Measurements from ENCODE around the gene PTPN11. TPM values are rescaled to one million over a fixed set of nuclear protein-coding genes. Genes with fewer than 3 reads are reported as not detected.
A peak's percentile ranks its signal among the peaks of the same experiment; 100 is the strongest.

PTPN11 gene
- total RNA-seq (10 to 100 TPM; 26.8 to 94.6 (median 68.1) TPM), polyA plus RNA-seq (10 to 100 TPM; 22.1 to 49.0 TPM)
- long read RNA-seq, donor 1, full-length matches to known transcripts: 4 of 46 reads
- long read RNA-seq, donor 1, partial matches to known transcripts: 30 of 46 reads
- long read RNA-seq, donor 1, other reads (novel, unspliced or antisense): 12 of 46 reads
- long read RNA-seq, donor 2, full-length matches to known transcripts: 4 of 10 reads
- long read RNA-seq, donor 2, partial matches to known transcripts: 6 of 10 reads
- long read RNA-seq, donor 2, other reads (novel, unspliced or antisense): 0 of 10 reads
- long read RNA-seq, donor 3, full-length matches to known transcripts: 103 of 157 reads
- long read RNA-seq, donor 3, partial matches to known transcripts: 4 of 157 reads
- long read RNA-seq, donor 3, other reads (novel, unspliced or antisense): 50 of 157 reads

DNA sequence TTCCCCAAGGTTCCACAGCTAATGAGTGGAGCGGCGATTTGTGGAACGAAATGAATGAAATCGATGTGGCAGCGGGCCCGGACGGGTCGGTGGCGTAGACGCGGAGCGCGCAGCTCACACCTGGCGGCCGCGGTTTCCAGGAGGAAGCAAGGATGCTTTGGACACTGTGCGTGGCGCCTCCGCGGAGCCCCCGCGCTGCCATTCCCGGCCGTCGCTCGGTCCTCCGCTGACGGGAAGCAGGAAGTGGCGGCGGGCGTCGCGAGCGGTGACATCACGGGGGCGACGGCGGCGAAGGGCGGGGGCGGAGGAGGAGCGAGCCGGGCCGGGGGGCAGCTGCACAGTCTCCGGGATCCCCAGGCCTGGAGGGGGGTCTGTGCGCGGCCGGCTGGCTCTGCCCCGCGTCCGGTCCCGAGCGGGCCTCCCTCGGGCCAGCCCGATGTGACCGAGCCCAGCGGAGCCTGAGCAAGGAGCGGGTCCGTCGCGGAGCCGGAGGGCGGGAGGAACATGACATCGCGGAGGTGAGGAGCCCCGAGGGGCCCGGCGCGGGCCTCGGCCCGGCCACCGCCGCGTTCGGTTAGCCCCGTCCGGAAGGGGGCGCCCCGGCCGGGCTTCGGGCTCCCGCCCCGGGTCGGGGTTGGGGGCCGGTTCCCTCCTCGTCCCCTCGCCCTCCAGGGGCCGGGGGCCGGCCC is at the start of gene PTPN11:
TSS of gene PTPN11 (plus strand) at position 340 of the 689 bp plus-strand sequence. CDS start at position 505, 165 bp downstream.
- peak; percentile 80 for TF ChIP-seq POLR2A (IDR thresholded peaks at IDR 0.05)
- TF ChIP-seq, protein P1, sequence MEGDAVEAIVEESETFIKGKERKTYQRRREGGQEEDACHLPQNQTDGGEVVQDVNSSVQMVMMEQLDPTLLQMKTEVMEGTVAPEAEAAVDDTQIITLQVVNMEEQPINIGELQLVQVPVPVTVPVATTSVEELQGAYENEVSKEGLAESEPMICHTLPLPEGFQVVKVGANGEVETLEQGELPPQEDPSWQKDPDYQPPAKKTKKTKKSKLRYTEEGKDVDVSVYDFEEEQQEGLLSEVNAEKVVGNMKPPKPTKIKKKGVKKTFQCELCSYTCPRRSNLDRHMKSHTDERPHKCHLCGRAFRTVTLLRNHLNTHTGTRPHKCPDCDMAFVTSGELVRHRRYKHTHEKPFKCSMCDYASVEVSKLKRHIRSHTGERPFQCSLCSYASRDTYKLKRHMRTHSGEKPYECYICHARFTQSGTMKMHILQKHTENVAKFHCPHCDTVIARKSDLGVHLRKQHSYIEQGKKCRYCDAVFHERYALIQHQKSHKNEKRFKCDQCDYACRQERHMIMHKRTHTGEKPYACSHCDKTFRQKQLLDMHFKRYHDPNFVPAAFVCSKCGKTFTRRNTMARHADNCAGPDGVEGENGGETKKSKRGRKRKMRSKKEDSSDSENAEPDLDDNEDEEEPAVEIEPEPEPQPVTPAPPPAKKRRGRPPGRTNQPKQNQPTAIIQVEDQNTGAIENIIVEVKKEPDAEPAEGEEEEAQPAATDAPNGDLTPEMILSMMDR (IDR thresholded peaks at IDR 0.05): no peak
- H3K4me3 ChIP-seq: peak within 1 kb of the TSS; percentile 67
- H3K27me3 ChIP-seq: no peaks in the 10 kb centered on the region
- intact Hi-C loops (cut with DNase I): no loop called here
- H3K36me3 ChIP-seq: no peaks in the 10 kb centered on the region
- H3K4me1 ChIP-seq (ENCODE audit: insufficient read depth): peaks cover 4% of the 10 kb centered on the region
- H3K27ac ChIP-seq: peak within 1 kb of the TSS; percentile 82 to 84
- DNase-seq: peak; percentile 84 to 94 (median 88)
- WGBS, 3 donors: 0 to 1% (median 0%) methylated on average over 60 to 89 of the region's 89 CpGs
- H3K9me3 ChIP-seq: no peaks in the 10 kb centered on the region

DNA sequence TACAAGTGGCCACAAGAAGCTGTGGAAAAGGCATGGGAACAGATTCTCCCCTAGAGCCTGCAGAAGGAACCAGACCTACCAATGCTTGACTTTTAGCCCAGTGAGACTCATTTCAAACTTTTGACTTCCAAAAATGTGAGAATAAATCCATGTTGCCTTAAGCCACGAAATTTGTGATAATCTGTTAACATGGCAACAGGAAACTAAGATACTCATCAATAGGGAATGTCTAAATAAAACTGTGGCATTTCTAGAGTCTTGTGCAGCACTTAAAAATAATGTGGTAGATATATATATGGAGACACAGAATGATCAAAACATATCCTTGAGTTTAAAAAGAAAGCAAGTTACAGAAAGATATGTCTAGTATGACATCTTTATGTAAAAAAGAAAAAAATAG is 48.5 kb upstream of the PTPN11 start:
- no peaks in the 10 kb centered on the region for H3K9me3 ChIP-seq
- no peaks in the 10 kb centered on the region for H3K27me3 ChIP-seq
- H3K4me1 ChIP-seq (ENCODE audit: insufficient read depth): peaks cover 1% of the 10 kb centered on the region
- H3K27ac ChIP-seq: no peak overlapping the region
- DNase-seq: no peak
- no peak for TF ChIP-seq POLR2A (IDR thresholded peaks at IDR 0.05)
- TF ChIP-seq, protein P1 (IDR thresholded peaks at IDR 0.05): no peak
- TF ChIP-seq EP300 (IDR thresholded peaks at IDR 0.05): no peak
- intact Hi-C loops (cut with DNase I): no loop called here
- 18 to 30% (median 29%) methylated on average over 1 of the region's 1 CpG for WGBS, 3 donors
- H3K4me3 ChIP-seq: no peak overlapping the region
- H3K36me3 ChIP-seq: no peaks in the 10 kb centered on the region

DNA sequence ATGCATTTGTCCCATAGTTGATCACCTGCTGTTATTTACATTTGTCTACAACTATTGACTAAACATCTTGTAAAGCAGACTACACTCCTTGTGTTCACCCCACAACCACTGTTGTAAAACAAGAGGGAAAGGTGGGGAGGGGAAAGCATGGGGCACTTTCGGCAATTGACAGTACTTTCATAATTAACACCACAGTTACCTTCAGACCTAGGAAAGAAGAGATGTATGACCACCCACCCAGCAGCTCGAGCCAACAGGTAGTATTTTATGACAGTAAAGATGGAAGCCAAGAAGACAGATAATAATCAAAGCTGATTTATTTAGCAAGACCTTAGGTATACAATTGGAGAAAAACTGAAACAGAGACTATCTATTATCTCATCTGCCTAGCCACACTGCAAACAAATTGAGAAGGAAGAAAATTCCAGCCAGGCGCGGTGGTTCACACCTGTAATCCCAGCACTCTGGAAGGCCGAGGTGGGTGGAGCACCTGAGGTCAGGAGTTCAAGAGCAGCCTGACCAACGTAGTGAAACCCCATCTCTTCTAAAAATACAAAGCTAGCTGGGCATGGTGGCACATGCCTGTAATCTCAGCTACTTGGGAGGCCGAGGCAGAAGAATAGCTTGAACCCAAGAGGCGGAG is 47.8 kb upstream of the PTPN11 start:
- TF ChIP-seq, protein P1 (IDR thresholded peaks at IDR 0.05): no peak
- TF ChIP-seq EP300 (IDR thresholded peaks at IDR 0.05): no peak
- TF ChIP-seq POLR2A (IDR thresholded peaks at IDR 0.05): no peak
- Histone ChIP-seq H3K9me3 (no peaks in the 10 kb centered on the region), H3K4me3 (no peak overlapping the region), H3K27ac (no peak overlapping the region), H3K36me3 (no peaks in the 10 kb centered on the region), H3K27me3 (no peaks in the 10 kb centered on the region), H3K4me1 (ENCODE audit: insufficient read depth) (peaks cover 1% of the 10 kb centered on the region)
- 83 to 86% (median 85%) methylated on average over 8 of the region's 8 CpGs for WGBS, 3 donors
- no peak for DNase-seq
- intact Hi-C loops (cut with DNase I): no loop called here

DNA sequence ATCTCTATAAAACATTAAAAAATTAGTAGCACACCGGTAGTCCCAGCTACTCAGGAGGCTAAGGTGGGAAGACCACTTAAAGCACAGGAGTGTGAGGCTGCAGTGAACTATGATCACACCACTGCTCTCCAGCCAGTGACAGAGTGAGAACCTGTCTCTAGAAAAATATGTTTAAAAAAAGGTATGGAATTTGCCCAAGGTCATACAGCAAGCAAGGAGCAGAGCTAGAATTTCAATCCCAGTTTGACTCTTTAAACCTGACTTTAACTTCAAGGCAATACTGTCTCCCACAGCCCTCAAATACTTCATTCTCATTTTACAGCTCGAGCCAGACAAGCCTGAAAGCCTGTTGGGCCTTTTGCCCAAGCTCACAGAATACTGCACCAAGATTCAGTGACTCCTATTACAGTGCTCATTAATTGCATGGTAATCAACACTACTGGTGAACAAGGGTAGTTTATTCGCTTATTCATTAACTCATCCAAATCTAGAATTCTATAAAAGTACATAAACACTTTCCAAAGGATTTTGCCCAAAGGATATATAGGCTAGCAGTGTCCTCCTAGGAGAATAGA is 44.5 kb upstream of the PTPN11 start:
- intact Hi-C loops (cut with DNase I): no loop called here
- no peaks in the 10 kb centered on the region for H3K36me3 ChIP-seq
- H3K4me3 ChIP-seq: no peak overlapping the region
- no peak overlapping the region for H3K27ac ChIP-seq
- no peak for DNase-seq
- H3K4me1 ChIP-seq (ENCODE audit: insufficient read depth): no peaks in the 10 kb centered on the region
- TF ChIP-seq, protein P1 (IDR thresholded peaks at IDR 0.05): no peak
- TF ChIP-seq EP300 (IDR thresholded peaks at IDR 0.05) (no peak), POLR2A (IDR thresholded peaks at IDR 0.05) (no peak)
- WGBS, 3 donors: 77 to 85% (median 78%) methylated on average over 3 of the region's 3 CpGs
- H3K27me3 ChIP-seq: no peaks in the 10 kb centered on the region
- no peaks in the 10 kb centered on the region for H3K9me3 ChIP-seq
